Hair follicle dermal papilla cell (primary cell): Measurements from ENCODE around the gene FAM240A. TPM values are rescaled to one million over a fixed set of nuclear protein-coding genes. Genes with fewer than 3 reads are reported as not detected.

Source experiments
- small RNA-seq: library from RNA; depleted of rRNA; stranded (forward); fragments of <200 nt; gene quantifications from one replicate; pipeline ENCODE3, GENCODE V24; 2012
- total RNA-seq: library from RNA; depleted of rRNA; stranded (reverse); fragments of >200 nt; gene quantifications from 2 replicates; pipeline ENCODE4 v1.2.3, GENCODE V29; 2012

The FAM240A gene
- not detected in 2 replicates for total RNA-seq

DNA sequence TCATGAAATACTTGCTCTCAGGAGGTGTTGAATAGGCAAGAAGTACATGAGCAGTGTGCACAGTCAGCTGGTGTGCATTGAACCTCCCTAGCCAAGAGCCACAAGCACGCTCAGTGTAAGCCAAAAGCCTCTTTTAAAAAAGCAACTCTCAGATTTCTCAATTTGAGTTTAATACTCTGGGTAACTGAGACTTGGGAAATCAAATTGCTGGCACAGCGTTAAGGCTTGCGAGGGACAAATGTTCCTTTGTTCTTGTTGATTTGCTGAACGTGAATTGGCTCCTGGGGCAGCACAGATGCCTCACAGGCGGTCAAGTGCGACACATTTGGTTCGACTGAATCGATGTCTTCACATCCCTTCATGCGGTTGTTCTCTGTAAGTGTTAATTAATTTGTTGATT, at the start of gene FAM240A:
Gene FAM240A, plus strand, starts transcription at position 202 of the 400 bp plus-strand sequence. Its CDS starts 159 bp downstream, at position 361.

DNA sequence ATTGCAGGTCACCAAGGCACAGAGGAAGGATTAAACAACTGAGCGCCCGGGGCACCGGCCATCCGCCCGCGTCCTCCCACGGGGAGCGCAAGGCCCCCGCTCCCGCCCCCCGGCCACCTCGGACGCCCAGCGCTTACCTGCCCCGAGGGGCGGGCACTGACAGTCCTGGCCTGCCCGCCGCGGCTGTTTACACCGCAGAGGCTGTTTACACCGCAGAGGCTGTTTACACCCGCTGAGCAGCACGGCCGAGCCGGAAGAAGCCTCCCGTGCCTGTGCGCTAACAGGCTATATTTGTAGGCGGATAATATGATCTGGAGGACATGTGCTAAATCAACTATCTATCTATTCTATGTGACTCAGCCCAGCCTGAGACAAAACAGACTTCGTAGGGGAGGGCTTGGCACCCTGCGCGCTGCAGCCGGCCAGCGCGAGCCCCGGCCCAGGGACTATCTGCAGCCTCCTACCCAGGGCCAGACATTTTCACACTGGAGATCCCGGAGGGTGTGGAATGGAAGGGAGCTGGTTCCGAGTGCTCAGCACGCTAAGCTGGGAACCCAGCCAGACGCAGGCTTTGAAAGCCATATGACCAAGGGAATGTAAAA, 46.2 kb upstream of the FAM240A start, which contains the start of gene LRRC2:
Gene LRRC2, minus strand, starts transcription at position 263 of the 602 bp plus-strand sequence. CDS start 14,711 bp downstream, outside the sequence.

Small RNA genes within 50 kb of the gene (small RNA-seq; reads per million reads assigned to genes)
- not detected for gene RF00591

Other genes starting within 250 kb of the FAM240A start
- not detected in 2 replicates for gene CCR5, start 241.6 kb upstream of the FAM240A start, total RNA-seq
- gene CCRL2, start 205.3 kb upstream of the FAM240A start, total RNA-seq: 0.12 and 0.32 TPM in 2 replicates
- gene LTF, start 147.6 kb upstream of the FAM240A start, total RNA-seq: under 0.01 TPM in 1 of 2 replicates, not detected in the other
- not detected in 2 replicates for gene RTP3, start 114.5 kb upstream of the FAM240A start, total RNA-seq
- 6.0 and 6.9 TPM in 2 replicates for gene LRRC2, start 46.2 kb upstream of the FAM240A start, total RNA-seq
- gene ALS2CL, start 81.2 kb downstream of the FAM240A start, total RNA-seq: 4.1 and 7.1 TPM in 2 replicates
- 0.32 and 0.36 TPM in 2 replicates for gene TMIE, start 88.9 kb downstream of the FAM240A start, total RNA-seq
- gene PRSS50, start 105.3 kb downstream of the FAM240A start, total RNA-seq: not detected in 2 replicates